Activated naive CD4-positive, alpha-beta T cell (primary cell): ENCODE data around the gene LRRC61.

Experiments used
- DNase-seq, 4 experiments: peaks; one replicate each; lab custom pipeline; 2025; lab: John Stamatoyannopoulos, UW

The LRRC61 gene

GRCh38 chr7:150330211-150330885 is 7.2 kb downstream of the LRRC61 start:
- DNase-seq = no peak

GRCh38 chr7:150332852-150333635 is 9.9 kb downstream of the LRRC61 start:
- DNase-seq = no peak

GRCh38 chr7:150333659-150334058 is 10.5 kb downstream of the LRRC61 start:
- no peak for DNase-seq

GRCh38 chr7:150334108-150334507 is 11.0 kb downstream of the LRRC61 start:
- no peak for DNase-seq

- no peak for DNase-seq
Measured at GRCh38 chr7:150335108-150335773, 12.1 kb downstream of the LRRC61 start.

- no peak for DNase-seq
Measured at GRCh38 chr7:150335774-150336112, 12.6 kb downstream of the LRRC61 start.

- no peak for DNase-seq
Measured at GRCh38 chr7:150336746-150337145, 13.6 kb downstream of the LRRC61 start.

GRCh38 chr7:150337179-150337578 is 14.0 kb downstream of the LRRC61 start:
- DNase-seq = no peak

- DNase-seq = no peak
Measured at GRCh38 chr7:150337659-150338081, 14.5 kb downstream of the LRRC61 start.

- no peak for DNase-seq
Measured at GRCh38 chr7:150338166-150338829, 15.1 kb downstream of the LRRC61 start.

GRCh38 chr7:150339409-150339809 is 16.3 kb downstream of the LRRC61 start:
- DNase-seq = no peak

- no peak for DNase-seq
Measured at GRCh38 chr7:150340024-150340749, 17.0 kb downstream of the LRRC61 start.

- no peak for DNase-seq
Measured at GRCh38 chr7:150340875-150341262, 17.7 kb downstream of the LRRC61 start.

GRCh38 chr7:150341263-150342120 is 18.3 kb downstream of the LRRC61 start, which contains the start of gene RARRES2:
TSS of gene RARRES2 (minus strand) at chr7:150341629. CDS start at chr7:150340609, 1,020 bp downstream.
- no peak for DNase-seq

- no peak for DNase-seq
Measured at GRCh38 chr7:150342121-150342408, 18.9 kb downstream of the LRRC61 start.

- DNase-seq = no peak
Measured at GRCh38 chr7:150343225-150343624, 20.1 kb downstream of the LRRC61 start.

GRCh38 chr7:150344299-150344698 is 21.1 kb downstream of the LRRC61 start:
- no peak for DNase-seq

GRCh38 chr7:150345012-150345411 is 21.9 kb downstream of the LRRC61 start:
- no peak for DNase-seq

- no peak for DNase-seq
Measured at GRCh38 chr7:150346922-150347321, 23.8 kb downstream of the LRRC61 start.

GRCh38 chr7:150351587-150352194 is 28.5 kb downstream of the LRRC61 start:
- no peak for DNase-seq

GRCh38 chr7:150355666-150356059 is 32.5 kb downstream of the LRRC61 start:
- no peak for DNase-seq
